ENCODE measurements around the gene SNUPN. TPM values are rescaled to one million over a fixed set of nuclear protein-coding genes. Genes with fewer than 3 reads are reported as not detected.
"Not testable (repeated sequence)": the region's sequence is repeated elsewhere in the genome, so short reads cannot be mapped to it uniquely, and the experiment has no call there.

The SNUPN gene
- polyA plus RNA-seq, 4 donors = 28.4 to 31.0 (median 30.0) TPM

DNA sequence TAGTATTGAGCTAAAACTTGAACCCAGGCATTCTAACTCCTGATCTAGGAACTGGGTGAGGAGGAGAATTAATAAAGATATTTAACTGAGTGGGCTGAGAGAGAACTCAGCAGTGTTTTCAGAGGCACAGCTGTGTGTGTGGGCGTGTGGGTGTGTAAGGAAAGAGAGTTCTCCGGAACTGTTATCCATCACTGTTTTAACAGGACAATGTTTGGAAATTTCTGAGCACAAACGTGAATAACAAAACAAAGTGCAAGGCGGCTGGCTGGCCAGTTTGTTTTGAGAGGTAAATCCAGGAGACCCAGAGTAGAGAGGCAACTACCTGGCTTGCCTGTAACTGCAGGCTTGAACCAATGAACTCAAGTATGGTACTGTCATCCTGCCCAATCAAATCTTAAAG lies 41.4 kb downstream of the SNUPN start:
- no peak for DNase-seq (ENCODE audit: low read depth in 4 of 4, low spot score in 3 of 4)

DNA sequence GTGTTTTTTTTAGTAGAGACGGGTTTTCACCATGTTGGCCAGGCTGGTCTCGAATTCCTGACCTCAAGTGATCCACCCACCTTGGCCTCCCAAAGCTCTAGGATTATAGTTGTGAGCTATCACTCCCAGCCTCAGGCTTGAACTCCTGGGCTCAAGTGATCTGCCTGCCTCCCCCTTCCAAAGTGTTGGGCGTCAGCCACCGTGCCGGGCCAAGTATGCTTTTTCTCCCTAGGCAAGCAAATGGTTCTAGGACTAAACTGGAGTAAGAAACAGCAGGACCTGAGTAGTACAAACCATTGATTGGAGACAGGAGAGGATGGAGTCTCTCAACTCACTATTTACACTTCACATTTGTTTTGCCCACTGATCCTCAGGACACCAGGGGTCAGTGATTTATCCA lies 41.8 kb downstream of the SNUPN start:
- no peak for DNase-seq (ENCODE audit: low read depth in 4 of 4, low spot score in 3 of 4)

DNA sequence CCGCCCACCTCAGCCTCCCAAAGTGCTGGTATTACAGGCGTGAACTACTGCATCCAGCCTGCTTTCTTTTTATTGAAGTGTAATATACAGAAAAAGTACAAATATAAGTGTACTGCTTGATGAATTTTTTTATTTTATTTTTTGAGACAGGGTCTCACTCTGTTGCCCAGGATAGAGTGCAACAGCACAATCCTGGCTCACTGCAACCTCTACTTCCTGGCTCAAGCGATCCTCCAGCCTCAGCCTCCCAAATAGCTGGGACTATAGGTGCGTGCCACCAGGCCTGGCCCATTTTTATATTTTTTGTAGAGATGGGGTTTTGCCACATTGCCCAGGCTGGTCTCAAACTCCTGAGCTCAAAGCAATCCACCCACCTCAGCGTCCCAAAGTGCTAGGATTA lies 42.6 kb downstream of the SNUPN start:
- DNase-seq (ENCODE audit: low read depth in 4 of 4, low spot score in 3 of 4) = not testable (repeated sequence)

DNA sequence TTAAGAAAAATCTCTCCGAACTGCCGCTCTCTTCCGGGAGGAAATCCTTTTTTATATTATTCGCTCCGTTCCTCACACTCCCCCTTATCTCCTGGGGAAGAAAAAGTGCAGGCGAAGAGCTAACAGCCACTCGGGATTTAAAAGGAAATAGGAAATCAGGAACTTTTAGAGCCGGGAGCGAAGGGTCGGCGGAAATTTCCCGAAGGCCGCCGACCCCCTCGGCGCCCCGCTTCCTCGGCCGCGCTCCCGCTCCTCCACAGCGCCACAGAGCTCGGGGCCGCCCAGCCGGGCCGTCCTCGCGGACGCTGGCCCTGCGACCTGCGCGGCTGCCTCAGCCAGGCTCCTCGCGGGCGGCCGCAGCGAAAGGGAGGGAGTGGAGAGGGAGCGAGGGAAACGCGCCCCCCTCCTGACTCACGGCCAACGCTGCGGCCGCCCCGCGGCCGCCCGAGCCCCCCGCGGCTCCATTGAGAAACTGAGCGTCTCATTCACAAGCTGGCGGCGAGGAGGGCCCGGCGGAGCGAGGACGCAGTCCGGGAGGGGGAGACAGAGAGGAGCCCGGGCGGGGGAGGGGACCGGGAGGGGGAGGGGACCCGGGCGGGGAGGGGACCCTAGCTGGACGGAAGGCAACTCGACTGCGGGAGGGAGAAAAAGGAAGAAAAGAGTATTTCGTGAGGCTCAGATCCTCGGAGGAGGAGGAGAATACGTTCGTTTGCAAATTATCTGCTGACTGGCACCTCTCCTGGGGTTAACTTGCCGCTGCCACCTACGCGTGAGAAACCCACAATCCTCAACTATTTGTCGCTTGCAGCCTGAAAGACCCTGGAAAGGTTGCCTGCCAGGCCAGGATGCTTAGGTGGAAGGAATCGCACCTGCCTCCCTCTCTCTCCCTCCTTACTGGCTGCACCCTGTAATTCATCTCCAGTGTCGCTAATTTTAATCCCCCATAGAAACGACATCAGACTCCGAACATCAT lies 46.3 kb downstream of the SNUPN start, which contains the start of gene PTPN9:
Gene PTPN9 (minus strand): TSS at position 368 of the 973 bp plus-strand sequence. CDS start 539 bp downstream, outside the sequence.
- DNase-seq (ENCODE audit: low read depth in 4 of 4, low spot score in 3 of 4) = peak; percentile 68 to 80 (median 76)

DNA sequence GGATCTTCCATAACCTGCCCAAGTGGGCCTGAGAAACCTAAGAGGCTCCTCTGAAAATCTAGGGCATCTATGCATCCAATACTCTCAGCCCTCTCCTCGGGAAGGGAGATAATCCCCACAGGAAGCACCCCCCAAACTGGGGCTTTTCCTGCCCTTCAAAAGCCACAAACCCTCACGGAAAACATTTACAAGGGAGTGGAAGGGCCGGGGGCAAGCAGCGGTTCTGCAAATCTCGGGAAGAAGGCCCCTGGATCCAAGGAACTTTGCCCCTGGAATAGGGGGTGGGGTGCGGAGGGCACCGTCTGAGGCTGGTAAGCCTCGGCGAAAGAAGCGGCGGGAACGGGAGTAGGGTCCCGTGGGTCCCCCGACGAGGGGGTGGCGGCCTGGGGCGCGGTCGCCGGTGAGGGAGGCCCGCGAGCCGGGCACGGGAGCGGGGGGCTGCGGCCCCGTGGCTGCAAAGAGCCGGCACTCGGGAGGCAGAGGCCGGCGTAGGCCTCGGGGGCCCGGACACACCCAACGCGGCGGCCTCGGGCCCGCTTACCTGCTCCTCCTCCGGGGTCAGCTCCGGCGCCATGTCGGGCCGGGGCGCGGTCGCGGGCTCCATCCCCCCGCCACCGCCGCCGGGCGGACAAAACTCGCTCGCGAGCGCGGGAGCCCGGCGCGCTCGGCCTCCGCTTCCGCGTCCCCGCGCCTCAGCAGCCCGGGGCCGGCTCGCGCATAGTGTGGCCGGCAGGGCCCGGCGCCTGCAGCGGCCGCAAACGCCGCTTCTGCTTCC lies 47.2 kb downstream of the SNUPN start:
- peak in 1 of 4 donors; percentile 20 for DNase-seq (ENCODE audit: low read depth in 4 of 4, low spot score in 3 of 4)

DNA sequence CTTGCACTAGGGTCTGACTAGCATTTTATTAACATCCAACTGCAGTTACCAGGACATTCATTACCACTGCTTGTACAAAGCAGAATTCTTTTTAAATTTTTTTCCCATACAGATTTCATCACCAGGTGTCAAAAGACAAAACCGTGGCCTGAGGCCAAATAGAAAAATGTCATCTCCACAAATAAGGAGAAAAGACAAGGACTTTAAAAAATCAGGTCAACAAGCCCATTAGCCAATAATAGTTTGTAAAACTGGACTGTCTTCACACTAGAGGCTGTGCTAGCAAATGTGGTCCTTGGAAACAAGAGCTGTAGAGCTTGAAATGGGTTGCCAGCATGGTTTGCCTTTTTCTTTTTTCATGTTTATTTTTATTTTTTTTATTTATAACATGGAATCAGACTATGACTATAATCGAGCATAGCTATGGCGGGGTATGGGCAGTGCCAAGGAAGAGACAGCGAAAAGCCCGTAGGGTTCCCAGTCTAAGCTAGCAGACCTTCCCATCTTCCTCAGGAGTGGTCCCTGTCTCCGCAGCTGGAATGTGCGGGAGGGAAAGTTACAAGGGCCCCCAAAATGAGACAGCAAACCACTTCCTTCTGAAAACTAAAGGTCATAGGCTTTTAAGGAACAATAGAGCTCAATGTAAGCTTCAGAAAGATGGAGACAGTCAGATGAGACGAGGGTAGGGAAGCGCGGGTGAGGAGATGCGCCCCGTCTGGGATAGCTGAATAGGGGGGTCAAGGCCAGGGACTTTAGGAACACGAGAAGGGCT lies 47.9 kb downstream of the SNUPN start:
- DNase-seq (ENCODE audit: low read depth in 4 of 4, low spot score in 3 of 4) = peak in 1 of 4 donors; percentile 5

DNA sequence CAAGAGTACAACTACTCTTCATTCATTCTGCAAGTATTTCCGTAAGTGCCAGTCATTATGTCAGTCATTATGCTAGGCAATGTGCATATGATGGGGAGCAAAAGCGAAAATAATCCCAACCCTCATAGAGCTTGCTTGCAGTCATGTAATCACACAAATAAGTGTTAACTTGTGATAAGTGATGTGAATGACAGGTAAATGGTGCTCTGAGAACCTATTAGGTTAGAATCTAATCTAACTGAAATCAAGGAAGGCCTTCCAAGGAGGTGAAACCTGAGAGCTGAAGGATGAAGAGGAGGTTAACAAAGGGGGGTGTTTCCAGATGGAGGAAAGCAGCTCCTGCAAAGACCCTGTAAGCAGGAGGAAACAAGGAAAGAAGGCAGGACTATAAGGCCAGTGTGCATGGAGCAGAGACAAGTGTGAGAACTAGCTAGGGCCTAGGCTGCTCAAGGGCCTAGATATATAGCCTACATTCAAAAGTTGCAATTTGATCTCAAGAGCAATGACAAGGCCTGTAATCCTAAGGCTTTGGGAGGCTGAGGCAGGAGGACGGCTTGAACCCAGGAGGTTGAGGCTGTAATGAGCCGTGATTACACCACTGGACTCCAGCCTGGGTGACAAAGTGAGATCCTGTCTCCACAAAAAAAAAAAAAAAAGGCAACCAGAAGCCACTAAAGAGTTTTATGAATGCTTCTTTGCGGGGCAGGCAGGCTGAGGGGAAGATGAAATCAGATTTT lies 51.7 kb downstream of the SNUPN start:
- no peak for DNase-seq (ENCODE audit: low read depth in 4 of 4, low spot score in 3 of 4)

DNA sequence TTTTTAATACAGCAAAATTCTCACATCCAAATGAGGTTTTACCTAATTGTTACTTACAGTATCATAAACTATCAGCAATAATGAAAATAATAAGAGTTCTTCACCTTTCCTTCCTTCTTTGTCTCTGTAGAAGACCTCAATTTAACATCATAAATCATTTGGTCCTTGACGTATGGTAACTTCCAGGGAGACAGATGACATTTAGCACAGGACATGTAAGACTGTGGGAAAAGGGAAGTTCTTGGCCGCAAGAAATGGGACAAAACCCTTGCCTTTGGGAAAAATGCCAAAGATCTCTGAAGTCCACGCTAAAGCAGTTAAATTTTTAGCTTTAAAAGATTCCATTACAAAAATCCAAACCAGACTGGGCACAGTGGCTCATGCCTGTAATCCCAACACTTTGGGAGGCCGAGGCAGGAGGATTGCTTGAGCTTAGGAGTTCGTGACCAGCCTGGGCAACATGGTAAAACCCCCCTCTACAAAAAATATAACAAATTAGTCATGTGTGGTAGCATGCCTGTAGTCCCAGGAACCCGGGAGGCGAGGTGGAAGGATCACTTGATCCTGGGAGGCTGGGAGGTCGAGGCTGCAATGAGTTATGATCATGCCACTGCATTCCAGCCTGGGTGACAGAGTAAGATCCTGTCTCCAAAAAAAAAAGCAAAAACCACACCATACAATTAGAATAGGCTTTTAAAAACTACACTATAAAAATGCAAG lies 55.2 kb downstream of the SNUPN start:
- no peak for DNase-seq (ENCODE audit: low read depth in 4 of 4, low spot score in 3 of 4)

DNA sequence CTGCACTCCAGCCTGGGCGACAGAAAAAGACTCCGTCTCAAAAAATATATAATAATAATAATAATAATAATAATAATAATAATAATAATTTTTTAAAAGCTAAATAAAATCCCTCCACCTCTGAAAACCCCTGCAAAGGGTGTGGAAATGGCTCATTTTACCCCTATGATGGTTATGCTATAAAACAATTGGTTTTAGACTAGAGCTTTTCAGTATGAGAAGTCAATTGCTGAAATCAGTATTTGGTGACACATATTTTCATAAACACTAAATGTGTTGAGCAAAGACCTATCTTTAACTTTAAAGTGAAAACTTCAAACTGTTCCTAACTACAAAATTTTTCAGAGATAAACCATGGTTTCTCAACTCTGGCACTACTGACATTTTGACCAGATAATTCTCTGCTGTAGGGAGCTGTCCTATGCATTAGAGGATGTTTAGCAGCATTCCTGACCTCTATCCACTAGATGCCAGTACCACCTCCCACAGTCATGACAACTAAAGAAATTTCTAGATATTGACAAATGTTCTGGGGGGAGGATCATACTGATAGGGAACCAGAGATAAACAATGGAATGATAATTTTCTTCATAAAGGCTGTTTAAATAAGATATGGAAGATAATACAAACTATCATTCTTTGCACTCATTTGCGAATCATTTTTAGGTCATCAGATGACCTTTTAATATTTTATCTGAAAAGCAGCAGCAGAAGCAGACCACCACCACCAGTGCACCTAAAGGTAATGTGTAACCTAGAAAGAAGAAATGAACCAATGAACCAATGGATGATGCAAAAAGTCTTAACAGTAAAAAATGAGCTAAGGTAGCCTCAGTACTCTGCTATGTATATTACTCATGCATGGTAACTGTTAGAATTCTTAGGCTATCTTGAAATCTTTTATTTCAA lies 60.2 kb downstream of the SNUPN start:
- DNase-seq (ENCODE audit: low read depth in 4 of 4, low spot score in 3 of 4) = no peak

DNA sequence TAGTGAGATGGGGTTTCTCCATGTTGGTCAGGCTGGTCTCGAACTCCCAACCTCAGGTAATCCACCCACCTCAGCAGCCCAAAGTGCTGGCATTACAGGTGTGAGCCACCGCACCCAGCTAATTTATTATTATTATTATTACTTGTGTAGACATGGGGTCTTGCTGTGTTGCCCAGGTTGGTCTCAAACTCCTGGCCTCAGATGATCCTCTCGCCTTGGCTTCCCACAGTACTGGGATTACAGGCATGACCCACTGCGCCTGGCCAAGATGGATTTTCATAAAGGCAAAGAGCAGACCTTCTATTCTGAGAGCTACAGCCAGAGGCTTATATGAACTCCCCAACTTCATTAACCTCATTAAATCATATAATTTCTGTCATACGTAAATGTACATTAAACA lies 63.6 kb downstream of the SNUPN start:
- no peak for DNase-seq (ENCODE audit: low read depth in 4 of 4, low spot score in 3 of 4)

DNA sequence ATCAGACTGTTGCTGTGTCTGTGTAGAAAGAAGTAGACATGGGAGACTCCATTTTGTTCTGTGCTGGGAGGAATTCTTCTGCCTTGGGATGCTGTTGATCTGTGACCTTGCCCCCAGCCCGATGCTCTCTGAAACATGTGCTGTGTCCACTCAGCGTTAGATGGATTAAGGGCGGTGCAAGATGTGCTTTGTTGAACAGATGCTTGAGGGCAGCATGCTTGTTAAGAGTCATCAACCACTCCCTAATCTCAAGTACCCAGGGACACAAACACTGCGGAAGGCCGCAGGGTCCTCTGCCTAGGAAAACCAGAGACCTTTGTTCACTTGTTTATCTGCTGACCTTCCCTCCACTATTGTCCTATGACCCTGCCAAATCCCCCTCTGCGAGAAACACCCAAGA lies 66.2 kb downstream of the SNUPN start:
- DNase-seq (ENCODE audit: low read depth in 4 of 4, low spot score in 3 of 4) = not testable (repeated sequence)

DNA sequence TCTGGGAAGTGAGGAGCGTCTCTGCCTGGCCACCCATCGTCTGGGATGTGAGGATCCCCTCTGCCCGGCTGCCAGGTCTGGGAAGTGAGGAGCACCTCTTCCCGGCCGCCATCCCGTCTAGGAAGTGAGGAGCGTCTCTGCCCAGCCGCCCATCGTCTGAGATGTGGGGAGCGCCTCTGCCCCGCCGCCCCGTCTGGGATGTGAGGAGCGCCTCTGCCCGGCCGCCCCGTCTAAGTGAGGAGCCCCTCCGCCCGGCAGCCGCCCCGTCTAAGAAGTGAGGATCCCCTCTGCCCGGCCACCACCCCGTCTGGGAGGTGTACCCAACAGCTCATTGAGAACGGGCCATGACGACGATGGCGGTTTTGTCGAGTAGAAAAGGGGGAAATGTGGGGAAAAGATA lies 66.6 kb downstream of the SNUPN start:
- not testable (repeated sequence) for DNase-seq (ENCODE audit: low read depth in 4 of 4, low spot score in 3 of 4)

DNA sequence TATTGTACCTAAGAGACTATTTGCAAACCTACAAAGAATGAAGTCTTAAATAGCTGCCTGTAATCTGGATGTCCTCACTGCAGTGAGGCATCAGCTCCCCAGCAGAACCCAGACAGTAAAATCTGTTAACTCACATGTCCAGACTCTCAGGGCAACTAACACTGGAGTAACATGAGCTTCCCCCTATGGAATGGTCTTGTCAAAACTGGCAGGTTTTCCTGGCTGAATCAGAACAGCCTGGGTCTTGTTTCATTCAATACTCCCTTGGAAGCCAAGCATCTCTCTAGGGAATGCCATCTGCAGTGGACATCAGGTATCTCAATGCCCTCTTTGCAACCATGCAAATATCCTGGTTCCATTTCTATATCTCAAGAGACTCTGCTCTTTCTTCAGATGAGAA lies 70.8 kb downstream of the SNUPN start:
- no peak for DNase-seq (ENCODE audit: low read depth in 4 of 4, low spot score in 3 of 4)

DNA sequence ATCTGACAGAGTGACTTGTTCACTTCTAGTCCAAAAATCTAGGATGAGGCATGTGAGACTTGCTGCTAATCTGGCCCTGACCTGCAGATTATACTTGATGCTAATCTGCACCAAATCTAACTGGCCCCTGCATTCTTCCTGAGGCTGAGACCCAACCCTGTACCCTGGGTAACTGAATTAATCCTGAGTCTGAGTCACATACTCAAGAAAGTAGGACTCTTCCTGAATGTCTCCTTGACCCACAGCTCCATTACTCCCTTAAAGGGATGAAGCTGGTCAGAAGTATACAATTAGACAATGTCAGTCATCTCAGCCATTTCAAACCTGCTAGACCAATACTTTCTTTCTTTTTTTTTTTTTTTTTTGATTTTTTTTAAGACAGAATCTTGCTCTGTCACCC lies 71.9 kb downstream of the SNUPN start:
- DNase-seq (ENCODE audit: low read depth in 4 of 4, low spot score in 3 of 4) = no peak

DNA sequence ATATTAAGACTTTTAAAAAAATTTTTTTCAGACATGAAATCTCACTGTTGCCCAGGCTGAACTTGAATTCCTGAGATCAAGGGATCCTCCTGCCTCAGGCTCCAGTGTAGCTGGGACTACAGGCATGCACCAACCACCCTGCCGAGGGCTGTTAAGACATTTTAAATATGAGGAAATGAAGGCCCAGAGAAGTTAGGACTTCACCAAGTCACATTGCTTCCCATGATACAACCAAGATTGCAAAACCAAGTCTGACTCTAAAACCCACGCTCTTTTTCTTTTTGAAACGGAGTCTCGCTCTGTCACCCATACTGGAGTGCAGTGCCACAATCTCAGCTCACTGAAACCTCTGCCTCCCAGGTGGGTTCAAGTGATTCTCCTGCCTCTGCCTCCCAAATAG lies 74.4 kb downstream of the SNUPN start:
- no peak for DNase-seq (ENCODE audit: low read depth in 4 of 4, low spot score in 3 of 4)

All from right renal pelvis (tissue), 4 donors.